HuH-7 (cell line): Measurements from ENCODE around the gene ARAP3.
"Not testable (repeated sequence)": the region's sequence is repeated elsewhere in the genome, so short reads cannot be mapped to it uniquely, and the experiment has no call there.

Source experiments
- DNase-seq: peaks from one replicate; pipeline ENCODE4 v3.0.0; 2011; ENCODE audit warnings: low spot score

Gene ARAP3, protein sequence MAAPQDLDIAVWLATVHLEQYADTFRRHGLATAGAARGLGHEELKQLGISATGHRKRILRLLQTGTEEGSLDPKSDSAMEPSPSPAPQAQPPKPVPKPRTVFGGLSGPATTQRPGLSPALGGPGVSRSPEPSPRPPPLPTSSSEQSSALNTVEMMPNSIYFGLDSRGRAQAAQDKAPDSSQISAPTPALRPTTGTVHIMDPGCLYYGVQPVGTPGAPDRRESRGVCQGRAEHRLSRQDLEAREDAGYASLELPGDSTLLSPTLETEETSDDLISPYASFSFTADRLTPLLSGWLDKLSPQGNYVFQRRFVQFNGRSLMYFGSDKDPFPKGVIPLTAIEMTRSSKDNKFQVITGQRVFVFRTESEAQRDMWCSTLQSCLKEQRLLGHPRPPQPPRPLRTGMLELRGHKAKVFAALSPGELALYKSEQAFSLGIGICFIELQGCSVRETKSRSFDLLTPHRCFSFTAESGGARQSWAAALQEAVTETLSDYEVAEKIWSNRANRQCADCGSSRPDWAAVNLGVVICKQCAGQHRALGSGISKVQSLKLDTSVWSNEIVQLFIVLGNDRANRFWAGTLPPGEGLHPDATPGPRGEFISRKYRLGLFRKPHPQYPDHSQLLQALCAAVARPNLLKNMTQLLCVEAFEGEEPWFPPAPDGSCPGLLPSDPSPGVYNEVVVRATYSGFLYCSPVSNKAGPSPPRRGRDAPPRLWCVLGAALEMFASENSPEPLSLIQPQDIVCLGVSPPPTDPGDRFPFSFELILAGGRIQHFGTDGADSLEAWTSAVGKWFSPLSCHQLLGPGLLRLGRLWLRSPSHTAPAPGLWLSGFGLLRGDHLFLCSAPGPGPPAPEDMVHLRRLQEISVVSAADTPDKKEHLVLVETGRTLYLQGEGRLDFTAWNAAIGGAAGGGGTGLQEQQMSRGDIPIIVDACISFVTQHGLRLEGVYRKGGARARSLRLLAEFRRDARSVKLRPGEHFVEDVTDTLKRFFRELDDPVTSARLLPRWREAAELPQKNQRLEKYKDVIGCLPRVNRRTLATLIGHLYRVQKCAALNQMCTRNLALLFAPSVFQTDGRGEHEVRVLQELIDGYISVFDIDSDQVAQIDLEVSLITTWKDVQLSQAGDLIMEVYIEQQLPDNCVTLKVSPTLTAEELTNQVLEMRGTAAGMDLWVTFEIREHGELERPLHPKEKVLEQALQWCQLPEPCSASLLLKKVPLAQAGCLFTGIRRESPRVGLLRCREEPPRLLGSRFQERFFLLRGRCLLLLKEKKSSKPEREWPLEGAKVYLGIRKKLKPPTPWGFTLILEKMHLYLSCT (N-terminal part only)

GRCh38 chr5:141681695-141682641 lies at the start of gene ARAP3:
Gene ARAP3, minus strand, starts transcription at chr5:141682230. Its CDS starts 1,744 bp downstream, at chr5:141680486.
- DNase-seq: peak; percentile 83

DNA sequence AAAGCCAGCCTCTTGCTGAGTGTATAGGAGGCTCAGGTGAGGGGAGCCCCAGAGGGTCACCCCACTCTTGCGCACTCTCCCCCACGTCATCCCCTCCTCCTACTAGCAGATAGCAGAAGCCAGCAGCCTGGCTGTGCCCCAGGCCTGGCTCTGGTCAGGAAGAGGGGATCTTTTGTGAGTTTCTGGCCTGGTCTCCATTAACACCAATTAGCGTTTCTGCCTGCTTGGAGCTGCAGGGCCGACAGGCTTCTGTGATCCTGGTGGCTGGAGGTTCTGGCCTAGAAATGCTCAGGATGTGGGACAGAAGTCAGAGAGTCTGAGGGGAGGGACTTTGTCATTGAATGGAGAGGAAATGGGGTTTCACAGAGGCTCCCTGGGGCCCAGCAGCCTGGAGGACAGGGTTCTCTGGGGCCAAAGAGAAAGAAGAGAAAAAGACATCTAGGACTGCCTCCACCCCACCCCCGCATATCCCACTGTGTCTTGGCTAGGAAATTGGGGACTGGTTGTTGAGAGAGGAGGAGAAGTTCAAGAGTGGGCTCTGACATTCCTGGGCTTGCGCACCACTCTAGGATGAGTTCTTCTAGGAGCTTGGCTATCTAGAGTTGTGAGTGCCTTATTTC lies 47.5 kb upstream of the ARAP3 start:
- no peak for DNase-seq

- DNase-seq: no peak
Observed at GRCh38 chr5:141725891-141726290, 43.9 kb upstream of the ARAP3 start.

DNA sequence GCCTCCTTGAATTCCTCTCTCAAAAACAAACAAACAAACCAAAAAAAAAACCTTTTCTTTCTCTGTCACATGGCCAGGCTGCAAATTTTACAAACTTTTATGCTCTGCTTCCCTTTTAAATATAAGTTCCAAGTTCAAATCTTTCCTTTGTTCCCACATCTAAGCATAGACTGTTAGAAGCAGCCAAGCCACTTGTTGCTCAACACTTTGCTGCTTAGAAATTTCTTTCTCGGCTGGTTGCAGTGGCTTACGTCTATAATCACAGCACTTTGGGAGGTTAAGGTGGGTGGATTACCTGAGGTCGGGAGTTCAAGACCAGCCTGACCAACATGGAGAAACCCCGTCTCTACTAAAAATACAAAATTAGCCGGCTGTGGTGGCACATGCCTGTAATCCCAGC lies 43.1 kb upstream of the ARAP3 start:
- DNase-seq: not testable (repeated sequence)

DNA sequence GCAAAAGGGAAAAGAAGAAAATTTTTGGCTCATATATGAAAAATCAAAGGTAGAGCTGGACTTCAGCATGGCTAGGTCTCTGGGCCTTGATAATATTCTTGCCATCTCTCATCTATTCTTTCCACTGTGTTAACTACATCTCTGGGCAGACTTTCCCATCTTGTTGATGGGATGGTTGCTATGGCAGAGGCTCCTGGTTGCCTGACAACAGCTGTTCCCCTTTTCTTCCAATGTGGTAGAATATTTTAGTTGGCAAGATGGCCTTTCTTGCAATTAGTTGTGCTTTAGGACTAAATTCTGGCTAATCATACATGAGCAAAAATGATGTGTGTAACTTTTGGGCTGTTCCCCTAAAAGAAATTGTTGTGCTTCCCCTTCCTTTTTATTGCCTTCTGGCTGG lies 40.2 kb upstream of the ARAP3 start:
- DNase-seq: no peak

DNA sequence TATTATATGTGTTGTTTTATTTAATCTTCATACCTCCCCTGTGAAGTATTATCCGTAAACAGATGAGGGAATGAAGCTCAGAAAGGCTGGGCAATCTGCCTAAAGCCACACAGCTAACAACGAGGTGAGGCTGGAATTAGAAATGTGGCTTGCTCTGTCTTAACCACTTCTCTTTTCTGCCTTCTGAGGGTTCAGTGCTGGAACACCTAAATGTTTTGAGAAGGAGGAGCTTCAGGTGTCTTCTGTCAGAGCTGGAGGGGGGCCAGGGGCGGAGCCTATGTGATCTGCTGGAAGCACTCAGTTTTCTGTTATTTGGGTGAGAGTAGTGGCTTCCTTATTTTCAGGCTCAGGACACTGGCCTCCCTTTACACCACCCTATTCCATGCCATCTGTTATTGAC lies 35.0 kb upstream of the ARAP3 start:
- no peak for DNase-seq

DNA sequence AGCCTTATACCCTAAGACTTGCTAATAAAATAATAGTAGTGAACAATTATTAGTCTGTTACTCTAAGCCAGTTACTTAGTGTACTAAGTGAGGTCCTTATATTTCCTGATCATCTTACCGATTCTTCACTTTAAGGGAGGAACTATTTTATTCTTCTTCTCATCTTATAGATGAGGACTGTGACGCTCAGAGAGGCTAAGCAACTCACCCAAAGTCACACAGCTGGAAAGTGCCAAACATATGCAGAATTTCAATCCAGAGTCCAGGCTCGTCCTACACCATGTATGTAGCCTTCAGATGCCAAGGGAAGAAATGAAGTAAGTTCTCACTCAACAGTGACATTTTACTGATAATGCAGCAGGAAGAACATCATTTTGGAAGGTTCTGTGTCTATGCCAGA lies 34.4 kb upstream of the ARAP3 start:
- no peak for DNase-seq

DNA sequence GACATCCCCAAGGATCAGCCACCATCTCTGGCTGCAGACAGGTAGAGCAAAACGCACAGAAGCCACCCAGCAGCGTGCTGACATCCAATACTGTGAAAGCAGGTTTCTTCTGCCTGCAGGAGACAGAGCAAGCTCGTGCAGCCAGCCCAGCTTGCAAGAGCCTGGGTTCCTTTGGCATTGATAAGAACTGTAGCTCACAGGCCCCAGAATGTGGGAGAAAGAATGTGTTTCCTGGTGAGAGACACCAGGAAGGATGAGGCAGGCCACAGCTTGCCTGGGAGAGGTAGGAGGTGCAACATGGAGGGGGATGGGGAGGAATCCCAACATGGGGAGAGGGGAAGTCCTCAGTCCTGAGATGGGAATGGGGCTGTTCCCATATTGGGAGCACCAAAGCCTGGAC lies 34.0 kb upstream of the ARAP3 start:
- DNase-seq: no peak

GRCh38 chr5:141715346-141715905 lies 33.4 kb upstream of the ARAP3 start:
- DNase-seq: no peak

- DNase-seq: no peak
Observed at GRCh38 chr5:141714542-141715310, 32.7 kb upstream of the ARAP3 start.

DNA sequence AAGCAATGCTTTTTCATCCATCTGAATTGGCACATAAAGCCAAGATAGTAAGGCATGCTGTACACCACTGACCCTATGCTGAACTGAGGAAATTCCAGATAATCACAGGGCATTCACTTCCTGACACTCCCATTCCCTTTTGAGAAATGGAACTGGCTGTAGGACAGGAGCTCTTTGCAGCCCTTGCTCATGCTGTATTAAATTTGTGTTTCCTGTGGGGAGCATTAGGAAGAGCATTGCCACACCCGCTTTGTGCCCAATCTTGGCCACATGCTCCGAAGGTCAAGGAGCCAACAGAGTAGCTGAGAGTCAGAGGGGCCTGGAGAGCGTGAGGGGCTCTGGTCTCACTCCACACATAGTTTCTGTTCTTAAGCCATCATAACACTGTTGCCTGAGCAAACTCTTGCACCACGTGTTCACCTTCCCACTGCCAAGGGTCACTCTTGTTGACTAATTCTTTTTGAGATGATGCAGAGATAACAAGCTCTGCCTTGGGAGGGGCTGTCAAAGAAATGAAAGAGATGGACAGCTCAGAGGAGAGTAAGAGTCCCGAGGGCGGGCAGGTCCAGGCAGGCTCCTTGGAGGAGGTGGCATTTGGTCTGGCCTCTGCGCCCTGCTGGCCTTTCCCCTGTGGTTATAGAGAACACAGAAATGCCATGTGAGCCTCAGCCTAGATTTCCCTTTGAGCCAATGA lies 31.7 kb upstream of the ARAP3 start:
- no peak for DNase-seq

- no peak for DNase-seq
Observed at GRCh38 chr5:141711687-141712086, 29.7 kb upstream of the ARAP3 start.

- no peak for DNase-seq
Observed at GRCh38 chr5:141709699-141710267, 27.8 kb upstream of the ARAP3 start.

- DNase-seq: no peak
Observed at GRCh38 chr5:141708016-141708415, 26.0 kb upstream of the ARAP3 start.

GRCh38 chr5:141707510-141707909 lies 25.5 kb upstream of the ARAP3 start:
- DNase-seq: no peak

- DNase-seq: no peak
Observed at GRCh38 chr5:141706121-141706520, 24.1 kb upstream of the ARAP3 start.

- no peak for DNase-seq
Observed at GRCh38 chr5:141705469-141705868, 23.4 kb upstream of the ARAP3 start.

GRCh38 chr5:141704782-141705297 lies 22.8 kb upstream of the ARAP3 start:
- DNase-seq: no peak
